ENCODE results near the gene BTBD2.

- no peak for TF ChIP-seq POLR2A (IDR thresholded peaks at IDR 0.05)
- no peak for TF ChIP-seq CTCF (IDR thresholded peaks at IDR 0.05)
Measured at GRCh38 chr19:2033825-2034159, 18.3 kb upstream of the BTBD2 start.
